ENCODE data around the gene FLT3LG. TPM values are rescaled to one million over a fixed set of nuclear protein-coding genes. Genes with fewer than 3 reads are reported as not detected.

The FLT3LG gene
- total RNA-seq, 1 experiment from 2014 or later: 1.5 TPM

GRCh38 chr19:49513746-49514118, 39.7 kb downstream of the FLT3LG start:
- Histone ChIP-seq H3K4me3 (ENCODE audit: low read depth in 2 of 2, low read length in 2 of 2) (peak overlapping the region; percentile 54 to 61), H3K4me1 (ENCODE audit: control insufficient read depth, insufficient read depth, low read length) (no peaks in the 10 kb centered on the region), H3K27ac (ENCODE audit: low read length) (no peak overlapping the region), H3K36me3 (ENCODE audit: control insufficient read depth, insufficient read depth, low read length) (no peaks in the 10 kb centered on the region), H3K9me3 (ENCODE audit: control insufficient read depth, insufficient read depth, low read depth, low read length) (no peaks in the 10 kb centered on the region), H3K27me3 (ENCODE audit: control insufficient read depth, insufficient read depth, low read length) (no peaks in the 10 kb centered on the region)
- no TSS peak for BruUV-seq (replicated peaks)
- POLR2A ChIA-PET: interaction anchor here (0.6 kb wide), 1 partner anchor 33 kb away, joined by 3 read pairs; no protein-coding TSS in a partner anchor
- no peak for TF ChIP-seq POLR2AphosphoS5 (IDR thresholded peaks at IDR 0.05; ENCODE audit: low read depth, low read length)
- TF ChIP-seq CTCF (IDR thresholded peaks at IDR 0.05): no peak
- no peak for TF ChIP-seq TCF7L2 (IDR thresholded peaks at IDR 0.05; ENCODE audit: low read depth, low read length)
- TF ChIP-seq SIN3A (IDR thresholded peaks at IDR 0.05; ENCODE audit: borderline replicate concordance, insufficient read depth, low read depth, low read length): no peak
- TF ChIP-seq REST (IDR thresholded peaks at IDR 0.05; ENCODE audit: insufficient read depth in 1 of 2, low read depth in 2 of 2, low read length in 1 of 2): no peak
- peak; percentile 72 for ATAC-seq
- in situ Hi-C loops (cut with HindIII; ENCODE audit: low pct_unique_long_range_greater_than_20kb, low sequenced_read_pairs) (no loop called here), intact Hi-C loops (cut with micrococcal nuclease; ENCODE audit: unreplicated experiment) (no loop called here)
- no peak for DNase-seq (ENCODE audit: low read depth, low spot score)
- CTCF ChIA-PET: interaction anchor here (0.5 kb wide), 1 partner anchor 58 kb away, joined by 6 read pairs; no protein-coding TSS in a partner anchor

- ChIA-PET CTCF (interaction anchor here (0.5 kb wide), 1 partner anchor 57 kb away, joined by 6 read pairs; no protein-coding TSS in a partner anchor), POLR2A (interaction anchor here (0.6 kb wide), 1 partner anchor 33 kb away, joined by 3 read pairs; no protein-coding TSS in a partner anchor)
- no peak for ATAC-seq
- intact Hi-C loops (cut with micrococcal nuclease; ENCODE audit: unreplicated experiment): no loop called here
- Histone ChIP-seq H3K27ac (ENCODE audit: low read length) (no peak overlapping the region), H3K4me1 (ENCODE audit: control insufficient read depth, insufficient read depth, low read length) (no peaks in the 10 kb centered on the region), H3K4me3 (ENCODE audit: low read depth in 2 of 2, low read length in 2 of 2) (no peak overlapping the region), H3K36me3 (ENCODE audit: control insufficient read depth, insufficient read depth, low read length) (no peaks in the 10 kb centered on the region), H3K27me3 (ENCODE audit: control insufficient read depth, insufficient read depth, low read length) (no peaks in the 10 kb centered on the region), H3K9me3 (ENCODE audit: control insufficient read depth, insufficient read depth, low read depth, low read length) (no peaks in the 10 kb centered on the region)
- in situ Hi-C loops (cut with HindIII; ENCODE audit: low pct_unique_long_range_greater_than_20kb, low sequenced_read_pairs): no loop called here
- no TSS peak for BruUV-seq (replicated peaks)
- DNase-seq (ENCODE audit: low read depth, low spot score): no peak
- no peak for TF ChIP-seq REST (IDR thresholded peaks at IDR 0.05; ENCODE audit: insufficient read depth in 1 of 2, low read depth in 2 of 2, low read length in 1 of 2)
Measured at GRCh38 chr19:49514151-49514550, 40.1 kb downstream of the FLT3LG start.
